ENCODE data around the gene BCAS1.

Gene BCAS1

DNA sequence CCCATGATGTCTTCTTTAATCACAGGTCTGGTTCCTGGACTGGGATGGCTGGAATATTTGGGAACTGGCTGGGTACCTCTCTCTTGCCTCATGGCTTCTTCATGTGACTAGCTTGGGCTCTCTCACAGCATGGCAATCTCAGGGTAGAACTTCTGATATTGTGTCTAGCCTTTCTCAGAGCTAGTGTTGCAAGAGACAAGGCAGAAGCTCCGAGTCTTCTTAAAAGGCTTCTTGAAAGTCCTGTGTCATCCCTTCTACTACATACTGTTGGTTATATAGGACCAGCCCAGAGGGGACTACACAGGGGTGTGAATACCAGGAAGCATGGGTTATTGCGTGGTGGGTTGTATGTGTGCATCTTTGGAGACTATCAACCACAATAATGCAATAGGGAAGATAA lies 23.3 kb downstream of the BCAS1 start:
- DNase-seq = no peak

DNA sequence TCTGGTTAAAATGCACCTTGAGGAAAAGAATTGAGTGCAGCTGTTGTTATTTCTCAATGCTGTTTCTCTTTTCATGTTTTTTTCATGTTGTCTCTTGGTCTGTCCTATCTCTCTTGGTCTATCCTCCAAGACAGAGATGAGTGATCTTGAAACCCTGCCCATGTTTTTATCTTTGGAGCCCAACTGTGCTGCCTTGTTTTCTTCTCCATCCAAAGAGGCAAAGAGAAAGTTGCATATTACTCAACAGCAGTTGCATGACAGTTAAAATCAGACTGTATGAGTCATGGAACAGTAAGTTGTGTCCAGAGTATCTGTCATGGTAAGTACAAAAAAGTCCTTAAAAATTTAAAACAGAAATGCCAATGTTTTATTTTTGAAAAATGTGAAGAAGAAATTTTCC lies 26.2 kb downstream of the BCAS1 start:
- no peak for DNase-seq

DNA sequence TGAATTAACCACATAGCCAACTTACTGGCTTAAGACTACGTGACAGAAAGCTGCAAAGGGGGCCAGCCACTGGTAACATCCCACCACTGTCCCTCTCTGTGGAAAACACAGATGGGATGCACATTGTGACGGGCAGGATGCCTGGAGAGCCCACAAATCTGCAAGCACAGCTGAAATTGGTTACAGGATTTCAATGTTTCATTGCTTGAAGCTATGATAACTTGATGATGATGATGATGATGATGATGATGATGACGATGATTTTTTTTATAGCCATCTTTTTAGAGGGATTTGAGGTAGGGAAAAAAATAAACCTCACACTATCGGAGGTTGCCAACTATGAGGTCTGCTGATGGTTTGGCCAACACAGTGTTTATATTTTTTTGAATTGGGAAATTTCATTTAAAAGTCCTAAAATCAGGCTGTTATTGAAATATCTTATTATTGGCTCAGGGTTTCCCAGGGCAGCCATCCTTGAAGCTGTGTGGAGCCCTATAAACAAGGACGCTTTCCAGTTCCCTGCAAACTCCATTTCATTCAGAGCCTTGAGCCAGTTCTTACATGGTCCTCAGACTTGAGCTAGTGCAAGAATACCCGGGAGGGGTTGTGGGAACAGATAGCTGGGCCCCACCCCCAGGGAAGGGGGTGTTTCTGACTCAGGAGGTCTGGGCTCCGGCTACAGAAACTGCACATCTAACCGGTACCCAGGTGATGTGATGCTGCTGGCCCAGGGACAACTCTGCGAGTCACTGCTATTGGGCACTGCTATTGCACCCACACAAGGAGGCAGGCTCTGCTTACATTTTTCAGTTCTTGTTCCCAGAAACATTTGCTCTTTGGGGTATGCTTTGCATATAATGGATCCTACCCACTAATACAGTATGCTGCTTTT lies 27.1 kb downstream of the BCAS1 start:
- no peak for DNase-seq

DNA sequence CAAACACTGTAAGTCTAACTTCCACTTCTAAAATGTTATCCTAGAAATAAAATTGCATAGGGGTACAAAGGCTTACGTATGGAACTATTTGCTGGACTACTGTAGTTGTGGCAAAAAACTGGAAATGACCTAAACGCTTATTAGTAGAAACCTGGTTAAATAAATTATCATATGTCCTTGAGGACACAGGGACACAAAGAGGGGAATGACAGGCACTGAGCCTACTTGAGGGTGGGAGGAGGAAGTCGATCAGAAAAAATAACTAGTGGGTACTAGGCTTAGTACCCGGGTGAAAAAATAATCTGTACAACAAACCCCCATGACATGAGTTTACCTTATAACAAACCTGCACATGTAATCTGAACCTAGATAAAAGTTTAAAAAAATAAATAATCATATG lies 28.4 kb downstream of the BCAS1 start:
- no peak for DNase-seq

DNA sequence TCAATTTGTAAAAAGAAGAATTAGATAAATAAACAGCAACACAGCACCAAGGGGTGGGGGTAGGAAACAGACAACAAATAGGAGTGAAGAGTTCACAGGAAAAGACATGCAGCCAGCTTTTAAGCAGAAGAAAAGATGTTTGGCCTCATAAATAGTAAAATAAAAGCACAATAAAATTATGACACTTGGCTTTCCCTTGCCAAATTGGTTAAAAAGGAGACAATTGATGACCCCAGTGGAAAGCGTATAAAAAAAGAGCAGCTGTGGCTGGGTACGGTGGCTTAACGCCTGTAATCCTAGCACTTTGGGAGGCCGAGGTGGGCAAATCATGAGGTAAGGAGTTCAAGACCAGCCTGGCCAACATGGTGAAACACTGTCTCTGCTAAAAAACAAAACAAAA lies 29.1 kb downstream of the BCAS1 start:
- DNase-seq = no peak

DNA sequence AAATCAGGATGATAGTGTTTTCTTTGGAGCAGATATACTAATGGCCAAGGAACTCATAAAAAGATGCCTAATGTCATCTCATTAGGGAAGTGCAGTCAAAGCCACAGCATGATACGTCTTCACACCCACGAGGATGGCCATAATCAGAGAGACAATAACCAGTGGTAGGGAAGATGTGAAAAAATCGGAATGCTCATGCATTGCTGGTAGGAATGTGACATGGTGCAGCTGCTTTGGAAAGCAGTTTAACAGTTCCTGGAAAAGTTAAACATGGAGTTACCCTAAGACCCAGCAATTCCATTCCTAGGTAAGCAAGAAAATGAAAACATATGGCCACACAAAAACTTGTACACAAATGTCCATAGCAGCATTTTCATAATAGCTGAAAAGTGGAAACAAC lies 29.9 kb downstream of the BCAS1 start:
- no peak for DNase-seq

DNA sequence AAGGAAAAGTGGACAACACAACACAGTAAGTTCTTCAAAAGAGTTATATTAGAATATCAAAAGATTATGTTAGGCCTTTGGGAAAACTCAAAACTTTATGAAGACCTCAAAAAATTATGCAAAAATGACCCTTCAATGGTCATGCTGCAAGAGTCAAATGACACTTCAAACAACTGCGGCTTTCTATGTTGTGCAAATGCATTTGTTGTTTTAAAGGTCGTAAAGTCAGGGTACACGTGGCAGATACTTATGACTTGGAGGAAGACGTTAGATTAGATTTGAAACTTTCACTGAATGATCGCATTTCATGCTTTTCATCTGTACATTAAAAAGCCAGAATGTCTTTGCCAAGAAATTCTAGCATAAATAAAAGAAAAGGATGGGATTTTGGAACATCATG lies 31.4 kb downstream of the BCAS1 start:
- DNase-seq = no peak

DNA sequence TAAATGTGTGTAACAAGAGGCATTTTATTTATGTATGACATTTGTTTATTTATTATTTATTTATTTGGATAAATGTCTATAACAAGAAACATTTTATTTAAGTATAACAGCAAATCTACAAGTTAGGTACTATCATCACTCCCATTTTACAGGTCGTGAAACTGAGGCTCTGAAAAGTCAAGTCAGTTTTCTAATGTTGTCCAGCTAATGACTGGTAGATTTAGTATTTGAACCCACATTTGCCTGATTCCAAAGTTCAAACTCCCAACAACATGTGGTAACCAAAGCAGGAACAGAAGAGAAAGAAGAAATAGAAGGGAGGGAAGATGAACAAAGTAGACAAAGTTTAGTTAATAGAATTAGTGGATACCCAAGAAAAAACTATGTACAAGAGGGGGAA lies 32.9 kb downstream of the BCAS1 start:
- DNase-seq = no peak

DNA sequence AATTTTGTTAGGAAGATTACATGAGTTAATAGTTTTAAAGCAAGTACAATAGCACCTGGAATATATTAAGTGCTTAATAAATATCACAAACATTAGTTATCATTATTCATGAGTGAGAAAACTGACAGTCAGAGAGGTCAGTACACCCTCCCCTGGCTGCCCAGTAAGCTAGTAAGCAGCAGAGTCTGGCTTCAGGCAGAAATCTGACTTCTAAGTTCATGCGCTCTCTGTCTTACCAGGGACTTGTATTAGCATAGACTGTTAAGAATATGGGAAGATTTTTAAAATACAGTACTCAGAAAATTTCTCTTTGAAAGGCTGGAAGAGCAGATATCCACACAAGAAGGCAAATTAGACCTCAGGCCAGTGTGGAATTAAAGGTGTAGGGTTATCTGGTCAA lies 40.8 kb downstream of the BCAS1 start:
- DNase-seq = no peak

DNA sequence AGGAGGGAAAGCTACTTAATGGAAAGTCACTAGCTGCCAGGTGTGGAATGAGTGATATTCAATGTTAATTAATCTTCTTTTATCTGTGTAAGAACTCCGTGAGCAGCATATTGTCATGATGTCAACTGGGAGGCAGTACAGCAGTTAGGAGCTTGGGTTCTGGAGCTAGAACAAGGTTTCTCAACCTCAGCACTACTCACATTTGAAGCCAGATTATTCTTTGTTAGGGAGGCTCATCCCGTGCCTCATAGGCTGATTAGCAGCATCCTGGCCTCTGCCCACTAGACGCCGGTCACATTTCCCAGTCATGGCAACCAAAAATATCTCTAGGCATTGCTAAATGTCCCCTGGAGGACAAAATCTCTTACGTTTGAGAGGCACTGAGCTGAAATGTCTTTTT lies 41.2 kb downstream of the BCAS1 start:
- DNase-seq = no peak

DNA sequence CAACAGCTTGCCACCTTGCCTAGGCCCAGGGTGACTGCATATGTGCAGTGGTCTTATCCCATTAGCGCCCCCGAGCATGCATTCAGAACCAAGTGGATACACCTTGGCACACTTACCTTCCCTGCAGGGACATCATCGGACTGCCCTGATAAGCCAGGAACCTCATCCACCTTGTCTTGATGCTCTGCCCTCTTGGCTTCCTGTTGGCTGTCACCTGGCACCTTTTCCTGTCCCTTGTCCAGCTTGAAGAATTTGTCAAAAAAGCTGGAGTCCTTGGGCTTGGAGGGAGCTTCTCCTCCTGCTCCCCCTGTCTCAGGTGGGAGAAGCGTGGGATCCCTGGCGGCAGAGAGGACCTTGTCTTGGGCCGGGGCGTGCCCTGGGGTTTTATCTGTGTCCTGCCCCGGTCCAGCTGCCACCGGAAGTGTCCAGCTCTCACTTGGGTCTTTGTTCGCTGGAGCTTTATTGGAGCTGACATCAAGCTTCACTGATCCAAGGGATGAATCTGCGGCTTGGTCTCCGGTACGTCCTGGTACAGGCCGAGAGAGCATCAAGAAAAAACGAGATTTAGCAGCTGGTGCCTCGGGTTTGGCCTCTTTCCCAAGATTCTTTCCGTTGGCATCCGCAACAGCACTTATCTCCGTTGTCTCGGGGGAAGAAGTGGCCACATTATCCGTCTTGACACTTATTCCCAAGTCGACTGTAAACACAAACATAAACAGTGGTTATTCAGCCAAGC lies 42.0 kb downstream of the BCAS1 start:
- no peak for DNase-seq

DNA sequence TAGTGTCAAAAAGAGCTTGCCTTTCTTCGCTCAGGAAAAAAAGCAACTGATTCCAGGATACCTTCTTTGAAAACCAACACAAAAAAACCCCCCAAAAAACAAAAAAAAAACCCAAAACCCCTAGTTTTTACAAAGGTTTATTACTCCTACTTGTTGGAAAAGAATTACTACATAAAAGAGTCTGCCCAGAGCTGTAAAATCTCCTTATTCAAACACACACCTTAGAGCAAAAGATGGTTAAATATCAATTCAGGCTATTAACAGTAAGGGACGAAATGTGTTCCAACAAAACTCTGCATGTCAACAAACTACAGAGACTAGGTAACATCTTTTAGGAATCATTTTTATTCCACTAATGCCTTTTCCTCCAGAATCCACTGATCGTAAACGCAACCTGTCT lies 42.7 kb downstream of the BCAS1 start:
- no peak for DNase-seq

DNA sequence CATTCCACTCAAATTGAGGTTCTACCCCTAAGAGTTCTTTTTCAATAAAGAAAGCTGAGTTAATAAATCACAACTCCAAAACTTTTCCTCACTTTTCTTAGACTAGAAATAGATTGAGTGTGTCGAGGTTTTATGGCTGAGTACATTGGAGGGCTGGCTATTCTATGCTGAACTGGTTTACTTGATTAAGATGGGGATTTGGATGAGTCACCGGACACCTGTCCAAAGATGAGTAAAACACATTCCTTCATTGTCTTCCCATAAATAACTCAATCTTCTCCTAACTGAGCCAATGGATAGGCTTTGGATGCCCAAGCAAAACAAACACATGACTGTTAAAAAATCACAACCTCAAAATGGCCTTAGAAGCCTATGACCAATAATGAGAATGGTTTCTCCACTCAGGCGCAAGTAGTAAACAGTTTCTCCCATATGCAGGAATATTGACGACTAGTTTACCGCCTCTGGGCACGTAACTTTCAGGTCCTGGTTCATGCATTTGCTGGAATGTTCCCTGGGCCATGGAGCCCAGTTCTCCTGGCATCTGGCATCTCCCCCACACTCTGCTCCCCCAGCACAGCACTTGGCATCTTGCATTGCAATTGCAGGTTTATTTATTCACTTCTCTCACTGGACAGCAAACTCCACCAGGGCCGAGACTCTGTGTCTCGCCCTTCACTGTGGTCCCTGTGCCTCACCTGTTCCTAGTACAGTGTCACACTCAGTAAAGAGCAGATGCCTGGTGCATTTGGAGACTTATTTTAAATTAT lies 43.9 kb downstream of the BCAS1 start:
- no peak for DNase-seq

DNA sequence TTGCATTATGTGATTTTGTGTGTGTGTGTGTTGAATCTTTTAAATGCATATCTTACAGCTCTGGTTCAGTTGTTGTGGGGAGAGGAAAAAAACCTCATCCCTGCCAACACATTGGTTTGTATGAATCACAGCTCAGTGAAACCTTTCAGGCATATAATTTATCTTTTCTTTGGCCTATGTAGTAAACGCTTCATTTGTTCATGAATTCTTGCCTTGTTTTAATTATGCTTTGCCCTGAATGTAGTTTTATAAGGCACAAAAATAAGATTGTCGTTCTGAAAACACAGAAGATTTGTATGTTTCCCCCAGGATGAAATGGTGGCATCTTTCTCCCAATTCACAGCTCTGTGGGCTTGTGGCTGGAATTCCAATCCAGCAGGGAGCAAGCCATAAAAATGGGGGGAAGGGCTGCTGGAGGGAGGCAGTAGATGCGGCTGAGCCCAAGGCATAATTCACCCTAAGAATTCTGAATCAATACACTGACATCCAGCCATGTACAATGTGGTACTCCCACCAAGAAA lies 45.1 kb downstream of the BCAS1 start:
- no peak for DNase-seq

DNA sequence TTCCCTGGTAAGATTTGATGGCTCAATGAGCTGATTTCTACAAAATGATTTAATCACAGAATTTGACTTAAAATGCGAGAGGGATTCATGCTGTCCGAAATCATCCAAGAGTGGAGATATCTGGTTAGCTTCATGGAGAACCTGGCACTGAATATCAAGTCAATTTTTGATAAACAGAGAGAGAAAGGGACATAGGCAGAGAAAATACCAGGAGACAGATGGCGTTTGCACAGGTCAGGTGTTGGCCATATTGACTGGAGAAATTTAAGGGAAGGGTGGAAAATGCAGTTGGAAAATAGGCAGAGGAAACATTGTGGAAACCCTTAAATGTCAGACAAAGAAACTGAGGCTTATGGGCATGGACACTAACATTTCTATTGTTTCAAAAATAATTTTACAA lies 47.0 kb downstream of the BCAS1 start:
- no peak for DNase-seq

DNA sequence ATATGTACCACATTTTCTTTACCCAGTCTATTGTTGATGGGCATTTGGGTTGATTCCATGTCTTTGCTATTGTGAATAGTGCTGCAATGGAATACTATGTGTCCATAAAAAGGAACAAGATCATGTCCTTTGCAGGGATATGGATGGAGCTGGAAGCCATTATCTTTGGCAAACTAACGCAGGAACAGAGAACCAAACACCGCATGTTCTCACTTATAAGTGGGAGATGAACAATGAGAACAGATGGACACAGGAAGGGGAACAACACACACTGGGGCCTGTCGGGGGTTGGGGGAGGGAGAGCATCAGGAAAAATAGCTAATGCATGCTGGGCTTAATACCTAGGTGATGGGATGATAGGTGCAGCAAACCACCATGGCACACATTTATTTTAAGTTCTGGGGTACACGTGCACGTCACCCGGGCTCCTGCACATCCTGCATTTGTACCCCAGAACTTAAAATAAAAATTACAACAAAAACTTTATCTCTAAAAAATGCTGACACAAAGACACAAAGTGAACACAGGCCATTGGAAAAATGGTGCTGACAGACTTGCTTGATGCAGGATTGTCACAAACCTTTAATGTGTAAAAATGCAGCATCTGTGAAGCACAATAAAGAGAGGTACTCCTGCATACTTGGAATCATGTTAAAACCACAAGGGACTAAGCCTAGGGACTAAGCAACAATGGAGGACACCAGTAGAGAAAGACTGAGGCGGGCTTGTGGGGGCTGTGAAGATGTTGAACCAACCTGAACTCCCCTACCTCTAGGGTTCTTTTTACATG lies 48.8 kb downstream of the BCAS1 start:
- DNase-seq = no peak

DNA sequence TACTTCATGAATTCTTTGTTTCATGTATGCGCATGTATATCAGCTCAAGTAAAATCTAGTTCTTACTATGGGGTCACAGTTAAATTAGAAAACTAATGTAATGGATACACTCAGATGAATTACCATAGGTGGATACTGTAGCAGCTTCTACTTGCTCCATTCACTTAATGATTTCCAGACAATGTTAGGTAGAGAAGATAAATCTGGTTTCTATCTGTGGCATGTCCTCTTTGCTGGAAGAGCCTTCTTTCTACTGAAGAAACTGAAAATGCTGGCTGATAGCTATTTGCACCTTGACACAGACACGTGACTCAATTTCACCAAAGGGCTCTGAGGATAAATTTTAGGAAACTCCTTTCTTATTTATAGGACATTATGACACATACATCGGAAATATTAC lies 49.5 kb downstream of the BCAS1 start:
- DNase-seq = no peak

DNA sequence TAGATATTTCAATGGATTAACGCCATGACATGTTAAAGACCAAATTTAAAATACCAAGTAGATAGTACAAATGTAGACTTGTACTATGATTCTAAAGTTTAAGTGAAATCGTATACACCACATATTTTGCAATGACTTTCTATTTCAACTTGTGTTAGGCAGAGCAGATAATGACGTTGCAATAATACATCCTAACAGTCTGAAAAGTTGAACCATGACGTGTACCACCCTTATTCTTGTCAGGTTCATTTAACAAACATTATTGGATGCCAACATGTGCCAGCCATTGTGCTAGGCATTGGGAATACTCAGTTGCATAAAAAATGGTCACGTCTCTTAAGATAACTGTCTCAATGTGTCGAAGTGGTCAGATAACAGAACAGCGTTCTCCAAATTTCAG lies 50.0 kb downstream of the BCAS1 start:
- no peak for DNase-seq

DNA sequence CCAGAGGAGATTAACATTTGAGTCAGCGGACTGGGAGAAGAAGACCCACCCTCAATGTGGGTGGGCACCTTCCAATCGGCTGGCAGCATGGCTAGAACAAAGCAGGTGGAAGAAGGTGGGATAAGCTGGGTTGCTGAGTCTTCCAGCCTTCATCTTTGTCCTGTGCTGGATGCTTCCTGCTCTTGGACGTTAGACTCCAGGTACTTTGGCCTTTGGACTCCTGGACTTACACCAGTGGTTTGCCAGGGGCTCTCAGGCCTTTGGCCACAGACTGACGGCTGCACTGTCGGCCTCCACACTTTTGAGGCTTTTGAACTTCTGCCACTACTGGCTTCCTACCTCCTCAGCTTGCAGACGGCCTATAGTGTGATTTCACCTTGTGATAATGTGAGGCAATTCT lies 50.8 kb downstream of the BCAS1 start:
- no peak for DNase-seq

DNA sequence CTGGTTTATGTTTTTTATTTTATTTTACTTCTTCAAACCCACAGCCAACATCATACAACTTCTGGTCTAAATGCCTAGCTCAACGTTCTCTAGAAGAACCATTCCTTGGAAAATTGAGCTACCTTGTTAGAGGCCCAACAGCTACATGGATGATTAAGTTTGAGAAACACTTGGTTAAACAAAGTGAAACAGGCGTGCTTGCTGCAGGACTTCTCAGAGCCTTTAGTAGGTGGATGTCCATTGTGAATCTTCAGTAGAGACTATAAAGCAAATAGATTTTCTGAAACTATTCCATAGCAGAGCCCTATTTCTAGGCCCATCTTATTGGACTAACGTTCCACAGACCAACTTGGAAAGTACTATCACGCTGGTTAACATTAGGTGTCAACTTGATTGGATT lies 51.3 kb downstream of the BCAS1 start:
- DNase-seq = no peak

DNA sequence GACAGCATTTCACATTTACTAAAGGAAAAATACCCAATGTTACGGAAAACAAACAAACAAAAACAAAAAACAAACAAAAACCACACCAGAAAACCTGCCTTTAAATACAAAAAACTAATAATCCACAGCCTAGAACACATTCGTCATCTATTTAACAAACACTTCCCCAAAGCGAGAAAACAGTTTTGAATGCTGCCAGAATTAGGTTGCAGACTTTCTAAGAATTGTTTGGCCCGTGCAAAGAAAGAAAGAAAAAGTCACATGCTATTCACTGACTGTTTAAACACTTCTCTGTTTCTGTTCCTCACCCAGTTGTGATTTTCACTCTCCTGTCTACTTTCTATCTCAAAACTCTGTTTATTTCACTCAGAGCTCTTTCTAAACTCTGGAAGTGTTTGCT lies 52.5 kb downstream of the BCAS1 start:
- no peak for DNase-seq

DNA sequence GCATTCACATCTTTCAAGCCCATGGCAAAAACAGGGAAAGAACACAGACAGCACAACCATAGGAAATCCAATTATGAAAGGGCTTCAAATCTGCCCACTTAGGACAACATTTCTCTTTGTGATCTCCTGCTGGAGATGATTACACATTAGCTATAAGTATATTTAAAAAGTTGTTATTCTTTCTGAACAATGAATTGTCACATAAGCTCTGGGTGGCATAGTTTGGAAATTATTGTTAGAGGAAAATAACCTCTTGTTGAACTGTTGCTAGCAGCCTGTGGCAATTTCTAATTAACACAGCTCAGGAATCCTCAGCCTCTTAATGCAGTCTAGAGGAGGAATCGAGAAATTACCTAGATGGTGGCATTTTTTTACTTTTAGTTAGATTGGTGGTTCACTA lies 54.9 kb downstream of the BCAS1 start:
- no peak for DNase-seq
